HFF-Myc (cell line): ENCODE results near the gene LANCL2.
"Not testable (repeated sequence)": the region's sequence is repeated elsewhere in the genome, so short reads cannot be mapped to it uniquely, and the experiment has no call there.

Experiments used
- DNase-seq: peaks from one replicate; pipeline ENCODE4 v3.0.0-alpha.2; 2011; ENCODE audit warnings: low read depth; ENCODE audit errors: extremely low read depth
- H3K4me3 ChIP-seq: replicated peaks from 2 replicates; pipeline ENCODE4 v1.5.1; 2011; ENCODE audit warnings: low read depth, mild to moderate bottlenecking, control low read depth, low read length
- TF ChIP-seq, protein P1 (sequence below): IDR thresholded peaks from 2 replicates; pipeline ENCODE4 v1.5.1; 2012; ENCODE audit warnings: mild to moderate bottlenecking, low read depth, low read length, control low read depth; ENCODE audit errors: missing control alignments

Gene LANCL2

DNA sequence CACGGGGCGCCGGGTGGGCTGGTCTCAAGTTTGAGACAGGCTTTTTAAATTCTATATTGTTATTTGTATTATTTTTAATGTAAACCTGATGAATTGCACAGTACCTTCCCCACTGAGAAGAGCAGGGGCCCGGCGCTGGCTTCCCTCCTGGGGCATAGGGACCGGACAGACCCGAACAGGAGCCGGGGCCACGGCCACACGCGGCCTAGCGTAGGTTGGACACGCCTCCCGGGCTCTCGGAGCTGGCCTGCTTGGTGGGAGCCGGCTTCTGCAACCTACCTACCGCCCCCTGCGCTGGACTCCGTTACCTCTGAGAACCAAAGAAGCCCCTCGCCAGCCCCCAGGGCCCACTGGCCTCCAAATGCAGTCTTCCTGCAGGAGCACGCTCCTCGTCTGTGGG is 19.8 kb upstream of the LANCL2 start:
- DNase-seq: no peak
- TF ChIP-seq, protein P1, sequence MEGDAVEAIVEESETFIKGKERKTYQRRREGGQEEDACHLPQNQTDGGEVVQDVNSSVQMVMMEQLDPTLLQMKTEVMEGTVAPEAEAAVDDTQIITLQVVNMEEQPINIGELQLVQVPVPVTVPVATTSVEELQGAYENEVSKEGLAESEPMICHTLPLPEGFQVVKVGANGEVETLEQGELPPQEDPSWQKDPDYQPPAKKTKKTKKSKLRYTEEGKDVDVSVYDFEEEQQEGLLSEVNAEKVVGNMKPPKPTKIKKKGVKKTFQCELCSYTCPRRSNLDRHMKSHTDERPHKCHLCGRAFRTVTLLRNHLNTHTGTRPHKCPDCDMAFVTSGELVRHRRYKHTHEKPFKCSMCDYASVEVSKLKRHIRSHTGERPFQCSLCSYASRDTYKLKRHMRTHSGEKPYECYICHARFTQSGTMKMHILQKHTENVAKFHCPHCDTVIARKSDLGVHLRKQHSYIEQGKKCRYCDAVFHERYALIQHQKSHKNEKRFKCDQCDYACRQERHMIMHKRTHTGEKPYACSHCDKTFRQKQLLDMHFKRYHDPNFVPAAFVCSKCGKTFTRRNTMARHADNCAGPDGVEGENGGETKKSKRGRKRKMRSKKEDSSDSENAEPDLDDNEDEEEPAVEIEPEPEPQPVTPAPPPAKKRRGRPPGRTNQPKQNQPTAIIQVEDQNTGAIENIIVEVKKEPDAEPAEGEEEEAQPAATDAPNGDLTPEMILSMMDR: no peak
- no peak overlapping the region for H3K4me3 ChIP-seq

DNA sequence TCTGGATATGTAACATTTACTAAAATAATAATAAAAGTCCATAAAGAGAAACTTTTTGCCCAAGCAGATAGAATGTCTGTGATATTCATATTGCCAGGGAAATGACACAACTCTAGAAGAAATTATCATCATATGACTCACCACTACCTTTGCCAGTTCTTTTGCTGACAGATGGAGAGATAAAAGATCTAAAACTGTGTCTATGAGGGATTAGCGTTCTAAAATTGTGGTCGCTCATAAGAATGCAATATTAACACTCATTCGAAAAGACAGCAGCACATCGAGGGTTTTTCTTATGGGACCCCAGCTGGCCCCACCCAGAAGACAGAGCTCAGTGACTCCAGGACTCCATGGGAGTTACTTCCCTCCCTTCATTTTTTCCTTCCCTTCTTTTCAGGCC is 16.6 kb upstream of the LANCL2 start:
- TF ChIP-seq, protein P1: no peak
- DNase-seq: no peak
- no peak overlapping the region for H3K4me3 ChIP-seq

DNA sequence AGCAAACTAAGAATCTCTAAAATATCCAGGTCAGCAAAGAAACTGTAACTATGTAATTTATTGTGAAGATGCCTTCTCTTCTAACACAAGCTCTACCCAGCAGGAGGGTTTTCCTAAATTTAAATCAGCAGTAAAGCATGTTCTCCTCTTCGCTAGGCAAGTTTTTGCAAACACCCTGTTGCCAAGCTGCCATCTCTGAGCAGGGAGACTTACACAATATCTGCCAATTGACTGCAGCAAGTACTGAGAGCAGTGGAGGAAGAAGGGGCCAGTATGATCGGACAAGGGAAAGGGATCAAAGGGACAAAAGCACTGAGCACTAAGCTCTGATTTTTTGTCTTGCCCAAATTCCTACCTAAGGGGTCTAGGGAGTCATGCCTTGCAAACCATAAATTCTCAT is 16.0 kb upstream of the LANCL2 start:
- TF ChIP-seq, protein P1: no peak
- no peak for DNase-seq
- no peak overlapping the region for H3K4me3 ChIP-seq

DNA sequence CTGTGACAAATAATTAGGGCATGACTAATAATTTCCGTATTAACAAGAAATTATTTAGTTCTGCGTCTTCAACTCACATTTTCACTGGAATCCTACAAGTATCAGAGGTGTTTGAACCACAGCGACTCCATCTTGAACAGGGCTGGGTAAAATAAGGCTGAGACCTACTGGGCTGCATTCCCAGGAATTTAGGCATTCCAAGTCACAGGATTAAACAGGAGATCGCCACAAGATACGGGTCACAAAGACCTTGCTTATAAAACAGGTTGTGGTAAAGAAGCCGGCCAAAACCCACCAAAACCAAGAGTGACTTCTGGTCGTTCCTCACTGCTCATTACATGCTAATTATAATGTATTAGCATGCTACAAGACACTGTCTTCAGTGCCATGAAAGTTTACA is 14.9 kb upstream of the LANCL2 start:
- TF ChIP-seq, protein P1: no peak
- no peak overlapping the region for H3K4me3 ChIP-seq
- DNase-seq: no peak

DNA sequence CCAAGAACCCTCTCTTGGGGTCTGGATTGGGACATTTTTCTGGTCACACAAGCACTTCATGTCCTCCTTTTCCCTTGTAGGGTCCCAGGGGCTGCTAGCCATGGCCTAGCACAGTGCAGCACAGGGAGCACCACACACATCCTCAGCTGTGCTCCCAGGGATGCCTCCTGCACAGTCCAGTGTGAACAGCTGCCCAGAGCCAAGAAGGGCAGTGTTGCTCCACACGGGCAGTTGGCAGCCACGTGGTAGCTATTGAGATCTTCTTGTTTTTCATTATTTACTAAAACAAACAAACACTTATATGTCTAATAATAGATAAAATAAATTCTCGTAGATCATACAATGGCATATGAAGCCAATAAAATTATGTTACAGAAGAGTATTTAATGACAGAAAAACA is 13.9 kb upstream of the LANCL2 start:
- TF ChIP-seq, protein P1: no peak
- H3K4me3 ChIP-seq: no peak overlapping the region
- no peak for DNase-seq

DNA sequence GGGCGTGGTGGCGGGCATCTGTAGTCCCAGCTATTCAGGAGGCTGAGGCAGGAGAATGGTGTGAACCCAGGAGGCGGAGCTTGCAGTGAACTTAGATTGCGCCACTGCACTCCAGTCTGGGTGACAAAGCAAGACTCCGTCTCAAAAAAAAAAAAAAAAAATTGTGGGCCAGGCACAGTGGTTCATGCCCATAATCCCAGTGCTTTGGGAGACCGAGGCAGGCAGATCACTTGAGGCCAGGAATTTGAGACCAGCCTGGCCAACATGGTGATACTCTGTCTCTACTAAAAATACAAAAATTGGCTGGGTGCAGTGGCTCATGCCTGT is 12.2 kb upstream of the LANCL2 start:
- not testable (repeated sequence) for DNase-seq, H3K4me3 ChIP-seq

DNA sequence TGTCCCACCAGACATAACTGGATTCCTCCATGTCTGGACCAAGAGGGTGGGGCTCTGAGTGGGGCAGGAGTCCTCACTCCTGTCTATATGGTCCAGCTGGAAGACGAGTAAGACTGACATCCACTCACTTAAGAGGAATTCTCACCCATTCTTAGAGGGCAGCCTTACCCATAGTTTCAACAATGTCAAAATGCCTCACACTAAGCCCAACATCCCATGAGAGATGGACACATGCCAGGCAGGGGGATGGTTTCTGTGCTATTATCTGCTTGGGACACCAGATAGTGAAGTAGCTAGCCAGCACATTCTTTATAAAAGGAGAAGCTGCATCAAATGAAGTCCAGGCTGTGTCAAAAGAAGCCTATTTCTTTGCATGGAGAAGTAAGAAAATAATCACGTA is 4.7 kb upstream of the LANCL2 start:
- TF ChIP-seq, protein P1: no peak

More for the DNA sequence above, 4.7 kb upstream of the LANCL2 start:
- no peak for DNase-seq
- no peak overlapping the region for H3K4me3 ChIP-seq
